ENCODE measurements around the gene NUP214.

- TF ChIP-seq POLR2A (IDR thresholded peaks at IDR 0.05; ENCODE audit: low read depth, low read length) (no peak), POLR2AphosphoS5 (IDR thresholded peaks at IDR 0.05; ENCODE audit: low read depth, low read length) (no peak)
These were observed 8.1 kb upstream of the NUP214 start for GRCh38 chr9:131117121-131117761.
